HG03442 (cell line): Measurements from ENCODE around the gene RAB11FIP3.

Experiments
- ATAC-seq: cut with Tn5 transposase; IDR thresholded peaks from one replicate; pipeline ENCODE4 v1.9.1; 2021; ENCODE audit warnings: mild to moderate bottlenecking, moderate library complexity; ENCODE audit not compliant: unreplicated experiment

The RAB11FIP3 gene

GRCh38 chr16:389352-389751 is 36.1 kb upstream of the RAB11FIP3 start:
- ATAC-seq: no peak

GRCh38 chr16:391885-392335 is 33.5 kb upstream of the RAB11FIP3 start:
- no peak for ATAC-seq

DNA sequence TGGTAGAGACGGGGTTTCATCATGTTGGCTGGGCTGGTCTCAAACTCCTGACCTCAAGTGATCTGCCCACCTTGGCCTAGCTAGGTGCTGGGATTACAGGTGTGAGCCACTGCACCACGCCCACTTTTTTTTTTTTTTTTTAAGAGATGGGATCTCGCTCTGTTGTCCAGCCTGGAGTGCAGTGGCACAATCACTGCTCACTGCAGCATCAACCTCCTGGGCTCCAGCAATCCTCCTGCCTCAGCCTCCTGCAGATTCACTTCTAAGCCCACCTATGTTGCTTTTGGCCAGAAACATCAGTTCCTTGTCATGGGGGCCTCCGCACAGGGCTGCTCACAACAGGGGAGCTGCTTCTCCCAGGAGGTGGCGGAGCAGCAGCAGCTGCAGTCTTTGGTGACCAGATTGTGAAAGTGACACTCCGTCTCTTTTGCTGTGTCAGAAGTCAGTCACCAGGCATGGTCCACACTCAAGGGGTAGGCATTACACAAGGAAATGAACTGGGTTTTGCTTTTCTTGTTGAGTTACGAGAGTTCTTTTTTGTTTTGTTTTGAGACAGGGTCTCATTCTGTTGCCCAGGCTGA is 32.9 kb upstream of the RAB11FIP3 start:
- no peak for ATAC-seq

DNA sequence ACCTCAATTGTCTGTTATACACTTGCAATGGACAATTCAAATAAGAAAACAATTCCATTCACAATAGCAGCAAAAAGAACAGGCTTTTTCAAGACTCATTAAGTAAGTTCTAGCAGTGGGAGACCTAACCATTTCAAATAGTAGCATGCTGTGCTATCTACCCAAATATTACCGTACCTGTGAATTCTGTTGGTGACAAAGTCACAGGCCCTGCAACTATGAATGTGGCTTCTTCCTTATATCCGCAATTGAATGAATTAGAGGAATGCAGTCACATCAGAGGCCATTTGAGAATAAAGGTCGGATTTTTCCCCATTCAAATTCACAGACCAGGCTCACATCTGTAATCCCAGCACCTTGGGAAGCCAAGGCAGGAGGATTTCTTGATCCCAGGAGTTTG is 29.2 kb upstream of the RAB11FIP3 start:
- ATAC-seq: no peak

DNA sequence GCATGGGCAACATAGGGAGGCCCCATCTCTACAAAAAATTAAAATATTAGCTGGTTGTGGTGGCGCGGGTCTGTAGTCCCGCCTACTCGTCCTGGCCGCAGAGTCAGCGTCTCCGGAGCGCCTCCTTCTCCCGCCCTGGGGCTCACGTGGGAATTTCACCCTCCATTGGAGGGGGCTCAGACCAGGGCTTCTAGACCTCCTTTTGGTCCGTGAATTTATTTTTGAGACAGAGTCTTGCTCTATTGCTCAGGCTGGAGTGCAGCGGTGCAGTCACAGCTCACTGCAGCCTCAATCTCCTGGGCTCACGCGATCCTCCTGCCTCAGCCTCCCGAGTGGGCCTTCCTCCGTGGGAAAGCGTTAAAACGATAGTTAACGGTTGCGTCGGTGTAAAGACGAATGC is 28.8 kb upstream of the RAB11FIP3 start:
- no peak for ATAC-seq

DNA sequence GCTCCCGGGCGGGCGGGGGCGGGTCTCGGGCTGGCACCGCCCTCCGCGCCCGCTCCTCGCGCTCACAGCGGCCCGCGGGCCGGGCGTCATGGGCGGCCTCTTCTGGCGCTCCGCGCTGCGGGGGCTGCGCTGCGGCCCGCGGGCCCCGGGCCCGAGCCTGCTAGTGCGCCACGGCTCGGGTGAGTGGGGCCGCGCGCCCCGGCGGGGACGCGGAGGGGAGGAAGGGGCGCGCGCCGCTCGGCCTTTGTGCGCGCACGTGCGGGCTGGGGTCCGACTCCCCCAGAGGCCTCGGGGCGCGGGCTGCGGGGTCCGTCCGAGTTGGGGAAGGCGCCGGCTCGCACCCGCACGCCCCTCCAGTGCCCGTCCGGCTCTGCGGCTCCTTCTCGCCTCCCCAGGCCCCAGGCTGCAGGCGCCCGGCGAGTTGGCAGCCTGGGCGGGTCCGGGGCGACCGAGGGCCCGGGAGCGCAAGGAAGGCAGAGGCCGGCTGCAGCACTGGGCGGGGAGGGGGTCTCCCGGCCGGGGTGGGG is 28.3 kb upstream of the RAB11FIP3 start, which contains the start of gene NME4:
Gene NME4 (plus strand): TSS at position 65 of the 527 bp plus-strand sequence. CDS start 24 bp downstream, at position 89.
- ATAC-seq: no peak

DNA sequence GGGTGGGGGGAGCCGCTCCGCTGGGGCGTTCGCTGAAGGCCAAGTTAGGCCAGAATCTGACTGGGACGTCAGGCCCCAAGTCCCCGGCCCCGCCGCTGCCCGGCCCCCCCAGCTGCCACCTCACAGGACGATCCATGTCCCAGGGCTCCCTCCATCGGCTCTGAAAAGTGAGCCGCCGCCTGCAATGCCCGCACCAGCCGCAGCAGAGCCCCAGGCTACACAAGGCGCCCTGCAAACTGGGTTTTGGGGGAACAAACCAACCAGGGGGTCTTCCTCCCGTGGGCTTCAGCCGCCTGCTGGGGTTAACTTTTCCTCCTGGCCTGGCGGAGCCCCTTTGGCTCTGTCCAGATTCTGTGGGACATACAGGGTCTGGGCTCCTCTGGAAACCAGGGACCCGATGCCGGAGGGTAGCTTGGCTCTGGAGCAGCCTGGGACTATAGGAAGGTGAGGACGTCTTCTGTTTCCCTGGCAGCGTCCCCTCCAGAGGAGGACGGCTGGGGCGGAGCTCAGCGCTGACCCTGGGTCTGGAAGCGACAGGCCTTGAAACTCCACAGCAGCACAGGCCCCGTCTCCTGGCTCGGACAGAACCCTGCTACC is 27.6 kb upstream of the RAB11FIP3 start:
- no peak for ATAC-seq

DNA sequence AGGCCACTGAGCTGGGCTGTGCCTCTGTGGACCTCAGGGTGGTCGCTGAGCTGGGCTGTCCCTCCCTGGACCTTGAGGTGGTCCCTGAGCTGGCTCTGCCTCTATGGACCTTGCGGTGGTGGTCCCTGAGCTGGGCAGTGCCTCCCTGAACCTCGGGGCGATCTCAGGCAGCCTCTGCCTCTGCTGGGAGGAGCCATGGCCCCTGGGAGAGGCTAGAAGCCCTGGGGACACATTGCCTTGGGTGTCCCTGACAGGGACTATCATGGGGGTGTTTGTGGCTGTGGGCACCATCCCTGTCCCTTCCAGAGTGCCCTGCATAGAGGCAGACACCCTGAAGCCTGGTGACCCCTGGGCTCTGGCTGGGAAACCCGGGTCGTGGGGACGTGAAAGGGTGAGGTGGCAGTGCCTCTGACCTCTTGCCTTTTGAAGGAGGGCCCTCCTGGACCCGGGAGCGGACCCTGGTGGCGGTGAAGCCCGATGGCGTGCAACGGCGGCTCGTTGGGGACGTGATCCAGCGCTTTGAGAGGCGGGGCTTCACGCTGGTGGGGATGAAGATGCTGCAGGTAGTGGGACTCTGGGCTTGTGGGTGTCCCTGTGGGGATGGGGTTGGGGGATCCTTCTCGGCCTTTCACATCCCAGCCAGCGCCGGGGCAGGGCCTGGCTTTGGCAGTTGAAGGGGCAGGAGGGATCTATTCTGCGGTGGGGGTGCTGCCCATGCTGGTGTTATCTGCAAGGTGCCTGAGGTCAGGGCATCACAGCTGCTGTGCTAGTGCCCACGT is 26.7 kb upstream of the RAB11FIP3 start:
- ATAC-seq: no peak

GRCh38 chr16:399340-400019 is 26.0 kb upstream of the RAB11FIP3 start:
- ATAC-seq: no peak

- ATAC-seq: no peak
Measured at GRCh38 chr16:400061-400591, 25.3 kb upstream of the RAB11FIP3 start.

DNA sequence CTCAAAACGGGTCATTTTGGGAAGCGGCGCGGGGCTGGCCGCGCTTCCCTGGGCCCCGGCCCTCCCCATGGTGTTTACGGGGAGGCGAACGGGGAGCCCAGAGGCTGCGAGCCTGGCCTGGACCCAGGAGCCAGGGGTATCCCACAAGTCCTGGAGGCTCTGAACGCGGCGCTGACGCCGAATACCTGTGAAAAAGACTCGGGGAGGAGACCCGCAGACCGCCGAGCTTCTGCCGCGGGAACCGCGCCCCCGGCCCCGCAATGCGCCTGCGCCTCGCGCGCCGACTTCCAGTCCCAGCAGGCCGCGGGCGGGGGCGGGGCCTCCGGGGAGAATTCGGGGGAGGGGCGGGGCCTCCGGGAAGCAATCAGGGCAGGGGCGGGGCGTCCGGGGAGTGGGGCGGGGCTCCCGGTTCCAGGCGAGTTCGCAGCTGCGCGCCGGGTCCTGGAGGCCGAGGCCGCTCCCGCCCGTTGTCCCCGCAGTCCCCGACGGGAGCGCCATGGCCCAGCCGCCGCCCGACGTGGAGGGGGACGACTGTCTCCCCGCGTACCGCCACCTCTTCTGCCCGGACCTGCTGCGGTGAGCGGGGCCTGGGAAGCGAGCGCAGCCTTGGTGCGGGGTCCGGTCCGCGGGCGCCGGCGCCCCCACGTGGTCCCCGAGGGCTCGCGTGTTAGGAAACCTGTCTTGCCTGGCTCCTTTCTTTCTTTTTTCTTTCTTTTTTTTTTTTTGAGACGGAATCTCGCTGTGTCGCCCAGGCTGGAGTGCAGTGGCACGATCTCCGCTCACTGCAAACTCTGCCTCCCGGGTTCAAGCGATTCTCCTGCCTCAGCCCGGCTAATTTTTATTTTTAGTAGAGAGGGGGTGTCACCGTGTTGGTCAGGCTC is 23.7 kb upstream of the RAB11FIP3 start, which contains the start of gene DECR2:
Gene DECR2 (plus strand): TSS at position 418 of the 881 bp plus-strand sequence. CDS start 79 bp downstream, at position 497.
- peak; percentile 57 for ATAC-seq

- no peak for ATAC-seq
Measured at GRCh38 chr16:404971-405486, 20.4 kb upstream of the RAB11FIP3 start.

- no peak for ATAC-seq
Measured at GRCh38 chr16:405548-406506, 19.6 kb upstream of the RAB11FIP3 start.

DNA sequence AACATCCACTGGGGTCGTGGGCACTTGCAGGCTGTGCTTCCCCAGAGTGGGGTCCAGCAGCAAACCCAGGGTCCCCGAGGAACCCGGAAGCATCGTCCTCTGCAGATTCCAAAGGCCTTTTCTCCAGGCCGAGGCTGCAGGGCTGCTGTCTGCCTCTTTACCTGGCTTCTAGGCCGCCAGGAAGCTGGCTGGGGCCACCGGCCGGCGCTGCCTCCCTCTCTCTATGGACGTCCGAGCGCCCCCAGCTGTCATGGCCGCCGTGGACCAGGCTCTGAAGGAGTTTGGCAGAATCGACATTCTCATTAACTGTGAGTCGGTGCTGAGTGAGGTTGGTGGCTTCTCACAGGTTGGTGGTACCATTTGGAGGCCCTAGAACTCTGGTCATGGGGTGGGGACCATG is 18.2 kb upstream of the RAB11FIP3 start:
- ATAC-seq: no peak

- ATAC-seq: no peak
Measured at GRCh38 chr16:410516-411178, 14.8 kb upstream of the RAB11FIP3 start.

DNA sequence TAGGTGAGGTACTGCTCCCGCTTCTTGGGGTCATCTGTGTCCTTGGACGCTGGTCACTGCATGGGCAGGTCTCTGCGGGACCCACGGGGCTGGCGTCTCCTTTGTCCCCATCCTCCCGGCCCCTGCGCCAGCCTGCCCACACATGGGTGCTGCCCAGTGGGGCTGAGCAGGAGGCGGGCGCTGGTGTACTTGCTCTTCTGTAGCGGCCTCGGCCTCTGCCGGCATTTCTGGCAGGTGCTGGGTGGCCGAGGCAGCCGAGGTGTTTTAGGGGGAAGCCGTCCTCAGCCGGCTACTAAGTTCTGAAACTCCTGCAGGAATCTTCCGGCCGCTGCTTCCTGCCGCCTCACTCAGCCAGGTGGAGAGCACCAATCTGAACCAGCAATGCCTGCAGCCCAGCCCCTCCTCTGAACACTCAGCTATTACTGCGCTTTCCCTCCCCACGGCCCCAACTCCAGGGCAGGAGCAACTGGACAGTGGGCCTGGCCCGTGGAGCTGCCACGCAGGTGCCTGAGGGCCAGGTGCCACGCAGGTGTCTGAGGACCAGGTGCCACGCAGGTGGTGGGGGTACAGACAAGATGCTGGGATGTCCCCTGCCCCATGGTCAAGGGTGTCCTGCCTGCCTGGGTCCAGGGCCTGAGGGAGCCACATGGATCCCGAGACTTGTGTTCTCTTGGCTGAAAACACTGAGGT is 13.7 kb upstream of the RAB11FIP3 start:
- no peak for ATAC-seq

- ATAC-seq: no peak
Measured at GRCh38 chr16:414395-415169, 10.9 kb upstream of the RAB11FIP3 start.
